ENCODE measurements around the gene ARHGEF33. TPM values are rescaled to one million over a fixed set of nuclear protein-coding genes. Genes with fewer than 3 reads are reported as not detected.
"Not testable (repeated sequence)": the region's sequence is repeated elsewhere in the genome, so short reads cannot be mapped to it uniquely, and the experiment has no call there.

ARHGEF33 gene
- total RNA-seq, 1 experiment from 2014 or later = not detected

GRCh38 chr2:38909872-38910271 is 20.2 kb downstream of the ARHGEF33 start:
- no peak for DNase-seq (ENCODE audit: low spot score)

DNA sequence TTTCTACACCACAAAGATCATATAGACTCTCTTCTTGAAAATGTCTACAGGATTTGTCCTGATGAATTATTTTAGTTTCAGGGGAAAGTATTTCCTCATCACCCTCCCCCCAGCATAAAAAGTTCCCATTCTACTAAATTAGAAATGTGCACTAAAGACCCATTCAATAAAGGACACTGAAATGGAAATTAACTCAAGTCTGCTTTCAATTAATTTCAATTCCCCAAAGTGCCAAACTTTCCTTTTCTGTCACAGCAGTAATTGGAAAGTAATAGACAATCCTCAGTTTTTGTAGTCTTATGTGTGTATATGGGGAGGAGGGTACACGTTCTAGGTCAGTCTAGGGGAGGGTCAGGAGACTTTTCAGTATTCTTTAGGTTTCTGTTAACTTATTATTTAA is 21.5 kb downstream of the ARHGEF33 start:
- no peak for DNase-seq (ENCODE audit: low spot score)

DNA sequence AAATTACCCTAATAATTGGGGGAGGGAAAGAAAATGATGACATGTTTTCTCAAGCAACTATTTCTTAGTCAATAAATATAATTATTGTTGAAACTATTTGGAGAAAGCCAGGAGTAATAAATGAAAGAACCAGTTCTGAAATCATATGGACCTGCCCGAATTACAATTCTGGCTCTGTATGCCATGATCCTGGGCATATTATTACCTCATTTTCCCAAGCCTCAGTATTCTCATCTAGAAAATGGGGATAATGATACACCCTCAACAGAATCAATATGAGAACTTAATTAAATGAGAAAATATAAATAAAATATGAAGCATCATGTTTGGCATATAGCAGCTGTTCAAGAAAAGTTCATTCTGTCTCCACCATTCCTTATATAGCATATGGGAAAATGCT is 22.9 kb downstream of the ARHGEF33 start:
- DNase-seq (ENCODE audit: low spot score) = no peak

GRCh38 chr2:38922389-38922788 is 32.7 kb downstream of the ARHGEF33 start:
- DNase-seq (ENCODE audit: low spot score) = no peak

GRCh38 chr2:38922902-38923301 is 33.2 kb downstream of the ARHGEF33 start:
- DNase-seq (ENCODE audit: low spot score) = no peak

- no peak for DNase-seq (ENCODE audit: low spot score)
Measured at GRCh38 chr2:38925982-38926381, 36.3 kb downstream of the ARHGEF33 start.

GRCh38 chr2:38930600-38930999 is 40.9 kb downstream of the ARHGEF33 start:
- no peak for DNase-seq (ENCODE audit: low spot score)

GRCh38 chr2:38932586-38932985 is 42.9 kb downstream of the ARHGEF33 start:
- no peak for DNase-seq (ENCODE audit: low spot score)

GRCh38 chr2:38933653-38934052 is 44.0 kb downstream of the ARHGEF33 start:
- DNase-seq (ENCODE audit: low spot score) = peak; percentile 54

DNA sequence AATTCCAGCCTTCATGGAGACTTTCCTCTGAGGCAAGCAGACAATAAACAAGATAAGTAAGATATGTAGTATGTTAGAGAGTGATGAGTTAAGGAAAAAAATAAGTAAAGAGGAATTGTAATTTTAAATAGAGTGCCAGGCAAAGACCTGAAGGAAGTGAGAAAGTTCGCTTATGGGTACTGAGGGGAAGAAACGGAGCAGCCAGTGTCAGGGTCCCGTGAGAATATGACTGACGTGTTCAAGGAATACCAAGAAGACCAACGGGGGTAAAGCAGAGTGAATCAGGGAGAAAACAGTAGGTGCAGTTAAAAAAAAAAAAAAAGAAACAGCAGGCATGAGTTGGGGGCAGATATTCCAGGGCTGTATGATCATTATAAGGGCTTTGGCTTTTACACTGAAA is 45.1 kb downstream of the ARHGEF33 start:
- no peak for DNase-seq (ENCODE audit: low spot score)

- no peak for DNase-seq (ENCODE audit: low spot score)
Measured at GRCh38 chr2:38935568-38936172, 46.0 kb downstream of the ARHGEF33 start.

- DNase-seq (ENCODE audit: low spot score) = not testable (repeated sequence)
Measured at GRCh38 chr2:38936516-38936915, 46.8 kb downstream of the ARHGEF33 start.

DNA sequence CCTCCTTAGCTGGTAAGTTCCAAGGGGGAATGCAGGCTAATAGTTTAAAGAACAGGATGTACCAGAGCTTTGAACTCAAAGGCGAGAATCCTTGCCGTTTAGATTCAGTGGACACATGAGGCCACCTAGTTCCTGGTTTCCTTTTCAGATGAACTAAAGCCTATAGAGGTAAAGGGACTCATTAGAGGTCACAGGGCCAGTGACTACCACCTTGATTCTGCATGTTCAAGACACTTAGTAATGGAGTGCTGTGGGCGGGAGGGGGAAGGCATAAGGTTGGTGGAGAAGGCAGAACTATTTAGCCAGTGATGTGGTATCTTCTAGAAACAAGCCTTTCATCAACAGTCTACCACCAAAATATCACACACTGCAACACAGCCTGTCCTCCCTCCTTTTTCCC is 47.9 kb downstream of the ARHGEF33 start:
- DNase-seq (ENCODE audit: low spot score) = no peak

- no peak for DNase-seq (ENCODE audit: low spot score)
Measured at GRCh38 chr2:38940746-38941145, 51.1 kb downstream of the ARHGEF33 start.

GRCh38 chr2:38943784-38944183 is 54.1 kb downstream of the ARHGEF33 start:
- DNase-seq (ENCODE audit: low spot score) = no peak

DNA sequence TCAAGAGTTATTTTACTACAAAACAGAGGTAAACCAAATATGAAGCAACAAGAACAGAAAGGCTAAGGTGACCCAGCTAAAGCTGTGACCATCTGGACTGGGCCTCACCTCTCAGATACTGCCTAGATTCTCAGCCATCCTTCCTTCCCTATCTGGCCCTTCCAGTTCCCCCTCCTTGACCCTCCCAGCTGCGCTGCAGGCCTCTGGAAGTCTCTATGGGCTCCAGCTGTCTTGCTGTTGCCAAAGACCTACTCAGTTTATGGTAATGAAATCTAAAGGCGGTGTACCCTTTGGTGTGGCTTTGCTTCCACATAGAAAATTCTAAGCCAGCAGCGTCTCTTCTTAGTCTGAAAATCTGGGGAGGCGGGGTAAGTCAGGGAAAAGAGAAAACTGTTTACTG is 55.7 kb downstream of the ARHGEF33 start:
- no peak for DNase-seq (ENCODE audit: low spot score)

DNA sequence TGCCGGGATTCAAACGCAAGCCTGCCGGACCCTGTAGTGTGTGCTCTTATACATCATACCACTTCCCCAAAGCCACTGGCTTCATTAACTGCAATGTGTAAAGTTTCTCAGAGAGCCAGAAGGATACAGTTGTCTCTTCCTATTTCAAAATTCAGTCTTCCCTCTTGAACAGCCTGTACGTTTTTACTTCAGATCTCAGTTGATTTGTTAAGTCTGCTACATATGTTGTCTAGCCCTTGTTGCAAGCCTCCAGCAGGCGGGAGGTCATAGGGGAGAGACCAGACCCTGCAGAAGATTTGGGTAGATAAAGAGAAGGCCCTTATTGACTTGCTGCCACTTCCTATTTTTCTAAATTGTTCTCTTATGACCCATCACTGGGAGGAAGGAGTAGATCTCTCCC is 56.2 kb downstream of the ARHGEF33 start:
- DNase-seq (ENCODE audit: low spot score) = no peak

DNA sequence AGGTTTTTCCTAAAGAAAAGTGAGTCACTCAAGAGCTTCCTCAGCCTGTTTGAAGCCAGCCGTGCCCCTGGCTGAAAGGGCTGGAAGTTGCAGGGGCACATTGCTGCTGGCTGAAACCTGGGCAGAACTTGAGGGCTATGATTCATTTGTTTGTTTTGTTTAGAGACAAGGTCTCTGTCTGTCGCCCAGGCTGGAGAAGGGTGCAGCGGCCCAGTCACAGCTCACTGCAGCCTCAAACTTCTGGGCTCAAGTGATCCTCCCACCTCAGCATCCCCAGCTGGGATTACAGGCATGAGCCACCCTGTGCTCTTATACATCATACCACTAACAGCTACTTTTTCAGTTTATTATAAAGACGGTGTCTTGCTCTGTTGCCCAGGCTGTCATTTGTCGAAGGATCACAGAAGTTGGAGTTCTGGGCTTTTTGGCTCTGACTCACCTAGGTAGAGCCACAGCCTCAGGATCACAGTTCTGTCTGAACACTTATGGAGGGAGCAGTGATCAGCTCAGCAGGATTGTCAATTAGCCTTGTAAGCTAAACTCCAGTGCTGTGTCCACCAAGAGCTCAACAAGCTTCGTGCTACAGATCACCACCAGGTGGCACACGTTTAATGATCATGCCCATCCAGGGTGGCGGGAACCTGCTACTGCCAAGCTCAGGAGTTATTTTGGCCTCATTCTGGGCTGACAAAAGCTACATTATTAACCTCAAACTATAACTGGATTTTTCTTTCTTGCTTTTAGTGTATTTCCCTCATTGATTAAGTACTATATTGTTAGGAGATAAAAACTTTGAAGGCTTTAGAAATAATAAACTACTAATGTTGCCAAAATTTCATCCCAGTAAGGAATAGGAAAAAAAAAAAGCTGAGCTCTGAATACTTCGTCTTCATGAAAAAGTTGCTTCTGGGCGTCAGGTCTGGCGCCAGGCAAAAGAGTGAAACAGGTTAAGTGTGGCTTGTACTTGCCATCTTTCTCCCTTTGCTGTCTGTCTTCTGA is 57.9 kb downstream of the ARHGEF33 start:
- DNase-seq (ENCODE audit: low spot score) = peak; percentile 83

GRCh38 chr2:38948387-38948882 is 58.8 kb downstream of the ARHGEF33 start:
- no peak for DNase-seq (ENCODE audit: low spot score)

DNA sequence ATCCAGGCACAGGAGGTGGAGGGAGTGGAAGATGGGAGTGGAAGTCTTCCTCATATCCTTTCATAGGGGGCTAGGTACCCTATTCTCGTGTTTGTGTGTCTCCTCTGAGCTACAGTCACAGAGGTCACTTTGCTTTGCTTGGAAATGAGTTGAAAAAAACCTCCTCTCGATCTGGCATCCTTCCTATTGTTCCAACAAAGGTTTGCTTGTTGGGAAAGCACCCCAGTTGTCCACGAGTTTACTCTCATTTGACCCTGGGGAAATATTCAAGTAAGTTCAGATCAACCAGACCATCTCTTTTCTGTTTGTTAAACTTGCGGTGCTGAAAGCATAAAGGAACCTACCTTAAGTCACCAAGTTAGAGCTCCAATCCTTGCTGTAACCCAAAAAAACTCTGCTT is 59.3 kb downstream of the ARHGEF33 start:
- no peak for DNase-seq (ENCODE audit: low spot score)

DNA sequence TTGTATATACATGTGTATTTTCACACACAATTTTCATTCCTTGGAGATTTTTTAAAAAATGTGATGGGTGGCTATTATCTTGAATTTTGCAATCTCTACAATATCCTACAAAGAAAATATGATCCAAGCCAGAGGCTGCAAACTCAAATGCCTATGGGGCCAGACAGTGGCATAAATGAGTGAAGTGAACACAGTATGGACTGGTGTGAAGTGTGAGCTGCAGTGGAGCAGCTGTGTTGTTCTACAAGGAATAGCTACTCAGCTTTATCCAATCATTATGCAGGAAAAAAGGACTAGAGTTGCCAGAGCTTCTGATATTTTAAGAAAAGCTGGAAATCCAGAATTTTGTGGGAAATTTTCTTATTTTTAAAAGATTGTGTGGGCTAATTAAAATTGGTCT is 62.1 kb downstream of the ARHGEF33 start:
- DNase-seq (ENCODE audit: low spot score) = no peak

- DNase-seq (ENCODE audit: low spot score) = no peak
Measured at GRCh38 chr2:38957972-38958371, 68.3 kb downstream of the ARHGEF33 start.

- DNase-seq (ENCODE audit: low spot score) = no peak
Measured at GRCh38 chr2:38959466-38959865, 69.8 kb downstream of the ARHGEF33 start.
